ENCODE data around the gene S100A9.

Gene S100A9

GRCh38 chr1:153374071-153374470 lies 16.4 kb downstream of the S100A9 start:
- no peaks in the 10 kb centered on the region for H3K4me1 ChIP-seq (ENCODE audit: control insufficient read depth, low read length)
- no peak overlapping the region for H3K27ac ChIP-seq (ENCODE audit: low read depth, low read length)
- H4K20me1 ChIP-seq (ENCODE audit: control insufficient read depth, insufficient read depth, low read depth, low read length) = no peaks in the 10 kb centered on the region
- H3K4me3 ChIP-seq (ENCODE audit: low read length) = no peak overlapping the region
- H3K9me3 ChIP-seq (ENCODE audit: control insufficient read depth, insufficient read depth, low read length) = no peaks in the 10 kb centered on the region
- no peaks in the 10 kb centered on the region for H3K36me3 ChIP-seq (ENCODE audit: control insufficient read depth, low read length)
- H3K9me2 ChIP-seq (replicated peaks; ENCODE audit: control insufficient read depth, low read length) = no peaks in the 10 kb centered on the region
- H3F3A ChIP-seq (ENCODE audit: control insufficient read depth, insufficient read depth) = no peaks in the 10 kb centered on the region
- peaks cover 4% of the 10 kb centered on the region; the same call in 1 of the 2 replicates for H3K27me3 ChIP-seq (ENCODE audit: control insufficient read depth, low read length)
- H3K79me2 ChIP-seq (ENCODE audit: control insufficient read depth, low read length) = no peaks in the 10 kb centered on the region
- TF ChIP-seq CTCF (IDR thresholded peaks at IDR 0.05; ENCODE audit: low read depth, low read length, poor library complexity, severe bottlenecking) = no peak
- TF ChIP-seq EZH2phosphoT487 (IDR thresholded peaks at IDR 0.05; ENCODE audit: borderline replicate concordance, low read length) = no peak
- H3K4me2 ChIP-seq (ENCODE audit: low read length) = no peak overlapping the region

GRCh38 chr1:153375511-153375910 lies 17.9 kb downstream of the S100A9 start, which contains the start of gene S100A12:
TSS of gene S100A12 (minus strand) at chr1:153375621. CDS start at chr1:153374592, 1,029 bp downstream.
- Histone ChIP-seq H3K36me3 (ENCODE audit: control insufficient read depth, low read length) (no peaks in the 10 kb centered on the region), H3K27ac (ENCODE audit: low read depth, low read length) (no peak within 1 kb of the TSS), H3K9me2 (replicated peaks; ENCODE audit: control insufficient read depth, low read length) (no peaks in the 10 kb centered on the region), H3K27me3 (ENCODE audit: control insufficient read depth, low read length) (peaks cover 4% of the 10 kb centered on the region; the same call in 1 of the 2 replicates), H3K4me1 (ENCODE audit: control insufficient read depth, low read length) (no peaks in the 10 kb centered on the region), H4K20me1 (ENCODE audit: control insufficient read depth, insufficient read depth, low read depth, low read length) (no peaks in the 10 kb centered on the region), H3F3A (ENCODE audit: control insufficient read depth, insufficient read depth) (no peaks in the 10 kb centered on the region), H3K4me3 (ENCODE audit: low read length) (no peak within 1 kb of the TSS), H3K9me3 (ENCODE audit: control insufficient read depth, insufficient read depth, low read length) (no peaks in the 10 kb centered on the region), H3K79me2 (ENCODE audit: control insufficient read depth, low read length) (no peaks in the 10 kb centered on the region), H3K4me2 (ENCODE audit: low read length) (no peak within 1 kb of the TSS)
- no peak for TF ChIP-seq EZH2phosphoT487 (IDR thresholded peaks at IDR 0.05; ENCODE audit: borderline replicate concordance, low read length)
- no peak for TF ChIP-seq CTCF (IDR thresholded peaks at IDR 0.05; ENCODE audit: low read depth, low read length, poor library complexity, severe bottlenecking)

GRCh38 chr1:153379591-153379990 lies 21.9 kb downstream of the S100A9 start:
- no peaks in the 10 kb centered on the region for H3K4me1 ChIP-seq (ENCODE audit: control insufficient read depth, low read length)
- no peak for TF ChIP-seq CTCF (IDR thresholded peaks at IDR 0.05; ENCODE audit: low read depth, low read length, poor library complexity, severe bottlenecking)
- TF ChIP-seq EZH2phosphoT487 (IDR thresholded peaks at IDR 0.05; ENCODE audit: borderline replicate concordance, low read length) = no peak
- H3K27ac ChIP-seq (ENCODE audit: low read depth, low read length) = no peak overlapping the region
- peaks cover 7% of the 10 kb centered on the region; the same call in 1 of the 2 replicates for H3K27me3 ChIP-seq (ENCODE audit: control insufficient read depth, low read length)
- no peaks in the 10 kb centered on the region for H3K9me2 ChIP-seq (replicated peaks; ENCODE audit: control insufficient read depth, low read length)
- no peaks in the 10 kb centered on the region for H3K9me3 ChIP-seq (ENCODE audit: control insufficient read depth, insufficient read depth, low read length)
- H3K36me3 ChIP-seq (ENCODE audit: control insufficient read depth, low read length) = no peaks in the 10 kb centered on the region
- H3K79me2 ChIP-seq (ENCODE audit: control insufficient read depth, low read length) = no peaks in the 10 kb centered on the region
- no peak overlapping the region for H3K4me2 ChIP-seq (ENCODE audit: low read length)
- H4K20me1 ChIP-seq (ENCODE audit: control insufficient read depth, insufficient read depth, low read depth, low read length) = no peaks in the 10 kb centered on the region
- no peaks in the 10 kb centered on the region for H3F3A ChIP-seq (ENCODE audit: control insufficient read depth, insufficient read depth)
- H3K4me3 ChIP-seq (ENCODE audit: low read length) = no peak overlapping the region

Data from DOHH2 (cell line).